Measurements from ENCODE around the gene NFATC2. TPM values are rescaled to one million over a fixed set of nuclear protein-coding genes. Genes with fewer than 3 reads are reported as not detected.
A peak's percentile ranks its signal among the peaks of the same experiment; 100 is the strongest.

NFATC2 gene
- total RNA-seq, 5 donors from 2014 or later (not counting 1 experiment from before 2014, with no cell fraction given), result 49.0 to 75.9 (median 67.0) TPM

DNA sequence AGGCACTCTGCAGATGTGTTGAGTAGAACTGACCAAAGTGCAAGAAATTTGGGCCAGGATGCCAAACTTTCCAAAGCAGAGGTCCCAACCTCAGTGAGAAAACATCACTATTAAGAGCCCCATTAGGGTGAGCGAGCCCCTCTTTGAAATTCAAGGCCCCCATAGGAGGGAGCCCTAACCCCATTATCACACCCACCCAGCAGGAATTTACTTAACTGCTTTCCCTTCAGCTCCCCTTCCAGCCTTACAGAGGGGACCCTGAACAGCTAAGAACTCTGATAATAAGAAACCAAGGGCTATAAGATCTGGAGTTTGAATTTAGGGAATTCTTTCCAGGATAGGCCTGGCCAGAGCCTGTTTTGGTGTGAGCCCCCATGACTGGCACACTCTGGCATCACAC, 130.6 kb downstream of the NFATC2 start:
- H3K36me3 Mint-ChIP-seq, result peaks cover 49% of the 10 kb centered on the region
- H3K4me3 Mint-ChIP-seq, result no peak overlapping the region
- H3K4me3 ChIP-seq (ENCODE audit: control insufficient read depth in 1 of 2, extremely low read depth in 1 of 2, low read length in 1 of 2), result no peak overlapping the region
- H3K4me1 ChIP-seq (ENCODE audit: control insufficient read depth in 1 of 2, extremely low read depth in 1 of 2, insufficient read depth in 2 of 2, low read length in 2 of 2), result peaks cover 0 to 82% of the 10 kb centered on the region in 2 experiments
- peak overlapping the region; percentile 48 for H3K27ac ChIP-seq (ENCODE audit: low read length)
- H3K9me3 ChIP-seq, result peaks cover 3% of the 10 kb centered on the region
- no peak for DNase-seq
- peak overlapping the region; percentile 82 to 85 for H3K27ac Mint-ChIP-seq
- ChIA-PET CTCF (interaction anchor here in 1 of 2 donors (0.7 kb wide), 1 partner anchor 10 kb away, joined by 5 read pairs; no protein-coding TSS in a partner anchor), POLR2A (no interaction called here)
- H3K4me1 Mint-ChIP-seq, result peaks cover 30 to 85% (median 67%) of the 10 kb centered on the region in 3 donors
- no peak for ATAC-seq (replicated peaks in 1 of 4)
- peaks cover 6 to 40% of the 10 kb centered on the region in 2 donors for H3K36me3 ChIP-seq (ENCODE audit: control insufficient read depth in 2 of 2, extremely low read depth in 1 of 2, insufficient read depth in 1 of 2, low read length in 1 of 2)
- H3K9me3 Mint-ChIP-seq, result peaks cover 0 to 4% (median 0%) of the 10 kb centered on the region in 3 donors
- WGBS (ENCODE audit: insufficient coverage), result no CpG with 5 or more reads among the region's 1 CpG
- H3K27me3 ChIP-seq (replicated peaks in 1 of 2; ENCODE audit: control insufficient read depth in 2 of 2, extremely low read depth in 1 of 2, insufficient read depth in 2 of 2, low read length in 1 of 2), result no peaks in the 10 kb centered on the region
- no peaks in the 10 kb centered on the region for H3K27me3 Mint-ChIP-seq

DNA sequence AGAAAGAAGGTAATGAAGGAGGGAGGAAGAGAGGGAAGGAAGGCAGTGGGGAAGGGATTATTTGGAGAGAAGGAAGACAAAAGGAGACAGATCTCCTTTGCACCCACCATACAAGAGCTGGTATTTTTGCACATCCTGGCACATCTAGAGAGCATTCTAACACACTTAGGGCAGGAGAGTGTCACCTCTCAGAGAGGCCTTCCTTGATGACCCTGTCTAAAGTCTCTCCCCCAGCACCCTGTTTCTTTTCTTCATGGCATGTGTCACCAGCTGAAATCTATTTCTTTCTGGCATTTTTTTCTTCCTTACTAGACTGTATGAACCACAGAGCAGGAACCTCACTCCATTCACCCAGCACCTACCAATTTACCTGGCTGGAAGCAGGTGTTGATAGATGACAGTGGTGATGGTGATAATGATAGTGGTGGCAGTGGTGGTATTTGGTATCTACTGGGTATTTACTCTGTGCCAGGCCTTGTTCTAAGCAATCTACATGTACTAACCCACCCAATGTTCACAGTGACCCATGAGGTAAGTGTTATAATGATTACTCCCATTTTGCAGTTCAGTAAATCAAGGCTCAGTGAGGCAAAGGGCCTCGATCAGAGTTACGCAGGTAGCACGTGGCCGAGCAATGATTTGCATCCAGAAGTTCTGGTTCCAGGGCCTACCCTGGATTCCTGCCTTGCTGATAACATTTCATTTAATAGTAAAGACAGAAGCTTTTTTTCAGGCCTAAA, 131.8 kb downstream of the NFATC2 start:
- ATAC-seq (replicated peaks in 1 of 4) (no peak), DNase-seq (no peak)
- CTCF ChIA-PET, result interaction anchor here (0.6 to 1.0 kb wide), 5 partner anchors 10 to 1783 kb away, joined by 3 to 5 read pairs (median 4); no protein-coding TSS in a partner anchor
- Histone ChIP-seq H3K4me1 (ENCODE audit: control insufficient read depth in 1 of 2, extremely low read depth in 1 of 2, insufficient read depth in 2 of 2, low read length in 2 of 2) (peaks cover 0 to 82% of the 10 kb centered on the region in 2 experiments), H3K27ac (ENCODE audit: low read length) (peak overlapping the region; percentile 25), H3K9me3 (peaks cover 3% of the 10 kb centered on the region), H3K4me3 (ENCODE audit: control insufficient read depth in 1 of 2, extremely low read depth in 1 of 2, low read length in 1 of 2) (no peak overlapping the region), H3K27me3 (replicated peaks in 1 of 2; ENCODE audit: control insufficient read depth in 2 of 2, extremely low read depth in 1 of 2, insufficient read depth in 2 of 2, low read length in 1 of 2) (no peaks in the 10 kb centered on the region), H3K36me3 (ENCODE audit: control insufficient read depth in 2 of 2, extremely low read depth in 1 of 2, insufficient read depth in 1 of 2, low read length in 1 of 2) (peaks cover 6 to 51% of the 10 kb centered on the region in 2 donors)
- Mint-ChIP-seq H3K4me1 (peaks cover 24 to 85% (median 64%) of the 10 kb centered on the region in 3 donors), H3K27me3 (no peaks in the 10 kb centered on the region), H3K27ac (peak overlapping the region; percentile 82 to 85), H3K9me3 (peaks cover 0 to 4% (median 0%) of the 10 kb centered on the region in 3 donors), H3K36me3 (peaks cover 50% of the 10 kb centered on the region), H3K4me3 (no peak overlapping the region)
- POLR2A ChIA-PET, result interaction anchor here in 1 of 2 donors (0.5 to 0.7 kb wide), 2 partner anchors 103 to 115 kb away, joined by 3 to 5 read pairs; no protein-coding TSS in a partner anchor
- WGBS (ENCODE audit: insufficient coverage), result 92% methylated on average over 2 of the region's 4 CpGs

DNA sequence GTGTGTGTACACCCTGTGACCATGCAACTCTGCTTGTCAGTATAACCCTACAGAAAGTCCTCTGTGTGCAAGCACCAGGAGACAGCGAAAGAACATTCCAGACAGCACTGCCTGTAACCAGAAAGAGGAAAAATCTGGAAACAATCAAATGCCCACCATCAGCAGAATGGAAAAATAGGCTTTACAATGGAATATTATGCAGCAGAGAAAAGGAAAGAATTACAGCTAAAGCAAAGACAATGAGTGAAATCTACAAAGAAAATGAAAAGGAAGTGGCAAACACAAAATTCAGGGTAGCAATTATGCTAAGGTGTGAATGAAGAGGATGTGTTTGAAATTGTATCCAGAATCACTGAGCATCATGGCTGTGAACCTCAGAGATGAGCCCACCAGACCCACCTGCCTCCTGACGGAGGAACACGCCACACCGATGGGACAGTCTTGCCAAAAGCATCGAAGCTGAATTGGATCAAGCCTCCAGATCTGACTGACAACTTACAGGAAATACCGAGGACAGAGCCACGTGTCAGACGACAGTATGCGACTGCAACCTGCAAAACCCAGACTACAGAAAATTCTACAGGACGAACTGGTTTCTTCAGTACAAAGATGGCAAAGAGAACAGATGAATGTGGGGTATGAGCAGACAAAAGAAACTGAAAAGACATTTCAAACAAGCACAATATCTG, 133.2 kb downstream of the NFATC2 start:
- Mint-ChIP-seq H3K36me3 (peaks cover 53% of the 10 kb centered on the region), H3K4me1 (peaks cover 30 to 85% (median 66%) of the 10 kb centered on the region in 3 donors), H3K9me3 (peaks cover 0 to 4% (median 0%) of the 10 kb centered on the region in 3 donors), H3K27me3 (no peaks in the 10 kb centered on the region), H3K4me3 (no peak overlapping the region), H3K27ac (peak overlapping the region; percentile 56 to 76)
- ChIA-PET POLR2A (no interaction called here), CTCF (no interaction called here)
- H3K27me3 ChIP-seq (replicated peaks in 1 of 2; ENCODE audit: control insufficient read depth in 2 of 2, extremely low read depth in 1 of 2, insufficient read depth in 2 of 2, low read length in 1 of 2), result no peaks in the 10 kb centered on the region
- ATAC-seq (replicated peaks in 1 of 4) (no peak), DNase-seq (peak in 1 of 35 experiments; percentile 60)
- no peak overlapping the region for H3K4me3 ChIP-seq (ENCODE audit: control insufficient read depth in 1 of 2, extremely low read depth in 1 of 2, low read length in 1 of 2)
- 74% methylated on average over 5 of the region's 10 CpGs for WGBS (ENCODE audit: insufficient coverage)
- peaks cover 3 to 51% of the 10 kb centered on the region in 2 donors for H3K36me3 ChIP-seq (ENCODE audit: control insufficient read depth in 2 of 2, extremely low read depth in 1 of 2, insufficient read depth in 1 of 2, low read length in 1 of 2)
- H3K27ac ChIP-seq (ENCODE audit: low read length), result peak overlapping the region; percentile 59
- H3K9me3 ChIP-seq, result peaks cover 3% of the 10 kb centered on the region
- peaks cover 0 to 82% of the 10 kb centered on the region in 2 experiments for H3K4me1 ChIP-seq (ENCODE audit: control insufficient read depth in 1 of 2, extremely low read depth in 1 of 2, insufficient read depth in 2 of 2, low read length in 2 of 2)

GRCh38 chr20:51404297-51405060, 138.0 kb downstream of the NFATC2 start:
- Mint-ChIP-seq H3K27me3 (no peaks in the 10 kb centered on the region), H3K4me3 (peak overlapping the region in 1 of 3 donors; percentile 51), H3K4me1 (peaks cover 73 to 91% (median 81%) of the 10 kb centered on the region in 3 donors), H3K27ac (peak overlapping the region; percentile 98 to 99), H3K9me3 (peaks cover 0 to 4% (median 0%) of the 10 kb centered on the region in 3 donors), H3K36me3 (peaks cover 44% of the 10 kb centered on the region)
- peaks cover 23 to 91% of the 10 kb centered on the region in 2 experiments for H3K4me1 ChIP-seq (ENCODE audit: control insufficient read depth in 1 of 2, extremely low read depth in 1 of 2, insufficient read depth in 2 of 2, low read length in 2 of 2)
- H3K4me3 ChIP-seq (ENCODE audit: control insufficient read depth in 1 of 2, extremely low read depth in 1 of 2, low read length in 1 of 2), result no peak overlapping the region
- H3K27me3 ChIP-seq (replicated peaks in 1 of 2; ENCODE audit: control insufficient read depth in 2 of 2, extremely low read depth in 1 of 2, insufficient read depth in 2 of 2, low read length in 1 of 2), result no peaks in the 10 kb centered on the region
- peaks cover 3 to 32% of the 10 kb centered on the region in 2 donors for H3K36me3 ChIP-seq (ENCODE audit: control insufficient read depth in 2 of 2, extremely low read depth in 1 of 2, insufficient read depth in 1 of 2, low read length in 1 of 2)
- ChIA-PET POLR2A (interaction anchor here (0.5 to 1.6 kb wide), 4 partner anchors 14 to 473 kb away, joined by 3 to 6 read pairs (median 4); partner anchors contain the start of gene NFATC2 (in 1 of the 2)), CTCF (interaction anchor here in 1 of 2 donors (0.5 to 1.6 kb wide), 6 partner anchors 13 to 679 kb away, joined by 3 to 8 read pairs (median 3); partner anchors contain the start of gene NFATC2)
- H3K27ac ChIP-seq (ENCODE audit: low read length), result peak overlapping the region; percentile 97
- DNase-seq, result peak; percentile 55 to 93 (median 81)
- ATAC-seq (replicated peaks in 1 of 4), result peak; percentile 84 to 87 (median 86)
- 43% methylated on average over 7 of the region's 10 CpGs for WGBS (ENCODE audit: insufficient coverage)
- H3K9me3 ChIP-seq, result peaks cover 3% of the 10 kb centered on the region

GRCh38 chr20:51403466-51404220, 138.9 kb downstream of the NFATC2 start:
- Mint-ChIP-seq H3K27ac (peak overlapping the region; percentile 98 to 99), H3K36me3 (peaks cover 39% of the 10 kb centered on the region), H3K4me3 (peak overlapping the region in 1 of 3 donors; percentile 51), H3K9me3 (no peaks in the 10 kb centered on the region), H3K27me3 (no peaks in the 10 kb centered on the region), H3K4me1 (peaks cover 76 to 93% (median 88%) of the 10 kb centered on the region in 3 donors)
- Histone ChIP-seq H3K4me3 (ENCODE audit: control insufficient read depth in 1 of 2, extremely low read depth in 1 of 2, low read length in 1 of 2) (no peak overlapping the region), H3K9me3 (no peaks in the 10 kb centered on the region), H3K4me1 (ENCODE audit: control insufficient read depth in 1 of 2, extremely low read depth in 1 of 2, insufficient read depth in 2 of 2, low read length in 2 of 2) (peaks cover 23 to 94% of the 10 kb centered on the region in 2 experiments), H3K36me3 (ENCODE audit: control insufficient read depth in 2 of 2, extremely low read depth in 1 of 2, insufficient read depth in 1 of 2, low read length in 1 of 2) (peaks cover 3 to 26% of the 10 kb centered on the region in 2 donors), H3K27ac (ENCODE audit: low read length) (peak overlapping the region; percentile 97), H3K27me3 (replicated peaks in 1 of 2; ENCODE audit: control insufficient read depth in 2 of 2, extremely low read depth in 1 of 2, insufficient read depth in 2 of 2, low read length in 1 of 2) (no peaks in the 10 kb centered on the region)
- ATAC-seq (replicated peaks in 1 of 4) (no peak), DNase-seq (no peak)
- POLR2A ChIA-PET, result interaction anchor here (1.2 to 1.6 kb wide), 2 partner anchors 97 to 138 kb away, joined by 3 to 6 read pairs; partner anchors contain the start of gene NFATC2 (in 1 of the 2)
- WGBS (ENCODE audit: insufficient coverage), result 72% methylated on average over 8 of the region's 9 CpGs
- CTCF ChIA-PET, result interaction anchor here (0.5 to 1.6 kb wide), 4 partner anchors 12 to 680 kb away, joined by 3 to 8 read pairs (median 4); partner anchors contain the start of gene NFATC2 (in 1 of the 2)
